A549 treated with ZK216348 at 1 μM for 4 hours (cell line): ENCODE measurements around the gene ZNF396. TPM values are rescaled to one million over a fixed set of nuclear protein-coding genes. Genes with fewer than 3 reads are reported as not detected.

ENCODE experiments used
- total RNA-seq: library from RNA; stranded (reverse); fragments of 200-300 nt; extraction: Qiagen RNA extraction; gene quantifications from 5 replicates; pipeline ENCODE4 v1.2.3, GENCODE V29; 2022; ENCODE audit warnings: low read depth

The ZNF396 gene
- total RNA-seq = 0.57 to 1.2 TPM (median 0.74 TPM) in 5 replicates

DNA sequence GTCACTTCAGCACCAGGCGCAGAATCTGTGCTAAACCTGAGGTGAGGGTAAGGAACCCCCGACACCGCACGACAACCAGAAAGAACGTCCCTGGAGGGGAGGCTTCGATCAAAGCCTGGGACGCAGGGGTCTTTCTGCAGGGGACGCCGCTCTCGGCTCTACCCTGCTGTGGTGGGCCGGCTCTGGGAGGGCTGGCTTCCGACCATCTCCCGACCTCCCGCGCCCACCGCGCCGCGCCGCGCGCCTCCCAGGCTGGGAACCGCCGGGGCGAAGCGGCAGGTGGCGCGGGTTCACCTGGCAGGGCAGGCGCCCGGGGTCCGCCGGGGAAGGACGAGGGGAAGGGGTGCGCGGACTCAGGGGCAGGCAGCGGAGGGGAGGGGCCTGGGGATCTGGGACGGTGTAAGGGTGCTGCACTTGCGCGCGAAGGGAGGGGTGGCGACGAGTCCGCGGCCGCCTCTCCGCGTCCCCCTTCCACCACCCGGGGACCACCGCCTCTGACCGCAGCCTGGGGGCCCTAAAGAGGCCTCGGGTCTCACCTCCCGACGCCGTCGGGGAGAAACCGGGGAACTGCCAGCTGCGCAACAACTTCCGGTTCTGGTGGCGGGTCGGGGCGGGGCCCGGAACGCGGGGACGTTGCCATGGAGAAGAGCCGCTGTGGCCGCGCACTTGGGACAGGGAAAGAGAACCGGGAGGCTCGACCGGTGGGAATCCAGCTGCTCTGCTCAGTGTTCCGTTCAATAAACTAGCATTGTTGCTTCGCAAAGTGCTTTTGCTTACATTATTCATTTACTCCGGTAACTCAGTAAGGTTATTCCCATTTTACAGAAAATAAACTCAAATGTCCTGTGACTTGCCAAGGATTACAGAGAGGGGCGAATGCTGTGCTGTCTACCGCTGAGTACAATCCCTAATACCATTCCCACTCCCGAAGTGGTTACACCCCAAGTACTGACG, at the start of gene ZNF396:
Gene ZNF396 (minus strand): TSS at position 596 of the 954 bp plus-strand sequence. CDS start 3,045 bp downstream, outside the sequence.

DNA sequence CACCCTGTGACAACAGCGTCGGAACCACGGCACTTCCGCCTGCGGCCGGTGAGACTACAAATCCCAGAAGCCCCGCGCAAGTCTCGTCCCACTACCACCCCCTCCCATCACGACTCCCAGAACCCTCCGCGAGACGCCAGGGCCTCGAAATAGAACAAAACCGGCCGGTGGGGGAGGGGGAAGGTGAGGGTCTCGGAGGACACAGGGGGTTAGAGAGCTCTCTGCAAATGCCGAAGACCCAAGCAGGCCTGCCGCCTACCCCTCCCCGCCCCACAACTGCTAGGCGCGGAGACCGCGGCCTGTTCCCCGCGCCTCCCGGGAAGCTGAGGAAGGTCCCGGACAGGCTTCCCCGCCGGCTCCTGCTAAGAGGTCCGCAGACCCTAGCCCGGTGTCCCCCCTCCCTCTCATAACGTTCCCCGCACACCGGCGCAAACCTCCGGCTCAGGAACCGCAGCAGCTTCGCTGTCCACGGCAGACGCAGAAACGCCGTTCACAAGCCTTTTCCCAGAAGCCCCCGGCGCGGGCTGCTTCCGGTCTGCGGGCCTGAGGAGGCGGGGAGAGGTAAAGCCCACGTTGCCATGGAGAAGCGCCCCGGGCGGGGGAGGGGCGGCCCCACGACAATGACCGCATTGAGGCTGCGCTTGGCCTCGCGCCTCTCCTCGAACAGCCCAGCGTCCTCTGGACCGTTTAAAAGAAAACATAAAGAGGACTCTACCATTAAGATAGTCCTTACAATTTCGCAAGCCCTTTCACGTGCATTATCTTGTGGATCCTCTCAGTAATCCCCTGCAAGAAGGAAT, 33.0 kb downstream of the ZNF396 start, which contains the start of gene ZNF24:
Gene ZNF24 (minus strand): TSS at position 485 of the 800 bp plus-strand sequence. CDS start 3,770 bp downstream, outside the sequence.

Other genes with a start within 250 kb of the ZNF396 start
- gene ZNF397, start 136.3 kb downstream of the ZNF396 start, total RNA-seq = 3.2 to 5.9 TPM (median 4.6 TPM) in 5 replicates
- 0.42 to 1.2 TPM (median 0.68 TPM) in 5 replicates for gene ZSCAN30, start 87.1 kb downstream of the ZNF396 start, total RNA-seq
- 8.6 to 13.4 TPM (median 11.5 TPM) in 5 replicates for gene ZNF24, start 32.9 kb downstream of the ZNF396 start, total RNA-seq
- gene INO80C, start 120.6 kb upstream of the ZNF396 start, total RNA-seq = 21.2 to 28.0 TPM (median 24.9 TPM) in 5 replicates
- gene GALNT1, start 204.4 kb upstream of the ZNF396 start, total RNA-seq = 53.3 to 79.4 TPM (median 63.0 TPM) in 5 replicates